Endothelial cell of umbilical vein (primary cell): ENCODE results near the gene ZNF398.

Source experiments
- CTCF ChIP-seq, 2 donors: IDR thresholded peaks; 1 replicate in 1 of 2; 2 replicates in 1 of 2; pipeline ENCODE4 v1.5.1; 2011; ENCODE audit warnings: low read length in 2 of 2, mild to moderate bottlenecking in 2 of 2, moderate library complexity in 2 of 2, control low read depth in 1 of 2, inconsistent platforms in 1 of 2, low read depth in 1 of 2; ENCODE audit not compliant: insufficient read depth in 1 of 2; ENCODE audit errors: extremely low read depth in 1 of 2
- EZH2 ChIP-seq: IDR thresholded peaks from 2 replicates; pipeline ENCODE4 v1.6.1; 2012; ENCODE audit warnings: borderline replicate concordance, low read depth, mild to moderate bottlenecking, moderate library complexity, low read length, inconsistent platforms; ENCODE audit not compliant: severe bottlenecking
- POLR2A ChIP-seq: IDR thresholded peaks from 2 replicates; pipeline ENCODE4 v1.6.1; 2012; ENCODE audit warnings: low read depth, mild to moderate bottlenecking, control low read depth, low read length
- POLR2AphosphoS5 ChIP-seq: IDR thresholded peaks from 2 replicates; pipeline ENCODE4 v1.6.1; 2012; ENCODE audit warnings: low read depth, mild to moderate bottlenecking, control low read depth, low read length, moderate library complexity; ENCODE audit not compliant: insufficient read depth

- TF ChIP-seq CTCF (IDR thresholded peaks at IDR 0.05; ENCODE audit: extremely low read depth in 1 of 2, insufficient read depth in 1 of 2, low read depth in 1 of 2, low read length in 2 of 2) (no peak), POLR2AphosphoS5 (no peak), POLR2A (no peak), EZH2 (no peak)
Observed at GRCh38 chr7:149175150-149175549, 27.9 kb downstream of the ZNF398 start.
